ENCODE measurements around the gene SESN3. TPM values are rescaled to one million over a fixed set of nuclear protein-coding genes. Genes with fewer than 3 reads are reported as not detected.
"Not testable (repeated sequence)": the region's sequence is repeated elsewhere in the genome, so short reads cannot be mapped to it uniquely, and the experiment has no call there.

The SESN3 gene
- polyA plus RNA-seq (ENCODE audit: insufficient read length), result 78.5 TPM
- long read RNA-seq, donor 1, full-length matches to known transcripts, result 9 of 9 reads
- long read RNA-seq, donor 1, partial matches to known transcripts, result 0 of 9 reads
- long read RNA-seq, donor 1, other reads (novel, unspliced or antisense), result 0 of 9 reads
- long read RNA-seq, donor 2, full-length matches to known transcripts, result 6 of 6 reads
- long read RNA-seq, donor 2, partial matches to known transcripts, result 0 of 6 reads
- long read RNA-seq, donor 2, other reads (novel, unspliced or antisense), result 0 of 6 reads
- long read RNA-seq, donor 3, full-length matches to known transcripts, result 4 of 4 reads
- long read RNA-seq, donor 3, partial matches to known transcripts, result 0 of 4 reads
- long read RNA-seq, donor 3, other reads (novel, unspliced or antisense), result 0 of 4 reads
- long read RNA-seq, donor 4, partial matches to known transcripts, result 0 of 1 reads
- long read RNA-seq, donor 4, other reads (novel, unspliced or antisense), result 0 of 1 reads
- long read RNA-seq, donor 5, full-length matches to known transcripts, result 6 of 13 reads
- long read RNA-seq, donor 5, partial matches to known transcripts, result 7 of 13 reads
- long read RNA-seq, donor 5, other reads (novel, unspliced or antisense), result 0 of 13 reads
- long read RNA-seq, donor 6, full-length matches to known transcripts, result 2 of 2 reads
- long read RNA-seq, donor 6, partial matches to known transcripts, result 0 of 2 reads
- long read RNA-seq, donor 6, other reads (novel, unspliced or antisense), result 0 of 2 reads
- long read RNA-seq, donor 7, full-length matches to known transcripts, result 7 of 7 reads
- long read RNA-seq, donor 7, partial matches to known transcripts, result 0 of 7 reads
- long read RNA-seq, donor 7, other reads (novel, unspliced or antisense), result 0 of 7 reads
- long read RNA-seq, donor 8, full-length matches to known transcripts, result 4 of 4 reads
- long read RNA-seq, donor 8, partial matches to known transcripts, result 0 of 4 reads
- long read RNA-seq, donor 8, other reads (novel, unspliced or antisense), result 0 of 4 reads

GRCh38 chr11:95231127-95231880 lies at the start of gene SESN3:
SESN3 (minus strand) TSS chr11:95231202; CDS start chr11:95230860, 342 bp downstream.
- peak; percentile 98 for DNase-seq

- DNase-seq, result no peak
These were observed 49.2 kb upstream of the SESN3 start for GRCh38 chr11:95279921-95280868.

- no peak for DNase-seq
These were observed 46.9 kb upstream of the SESN3 start for GRCh38 chr11:95277868-95278267.

GRCh38 chr11:95276139-95276538 lies 45.1 kb upstream of the SESN3 start:
- no peak for DNase-seq

GRCh38 chr11:95273618-95274017 lies 42.6 kb upstream of the SESN3 start:
- DNase-seq, result not testable (repeated sequence)

GRCh38 chr11:95269036-95269819 lies 38.2 kb upstream of the SESN3 start:
- DNase-seq, result no peak

- no peak for DNase-seq
These were observed 37.4 kb upstream of the SESN3 start for GRCh38 chr11:95268391-95268790.

- DNase-seq, result no peak
These were observed 36.7 kb upstream of the SESN3 start for GRCh38 chr11:95267601-95268213.

- no peak for DNase-seq
These were observed 35.9 kb upstream of the SESN3 start for GRCh38 chr11:95266751-95267374.

GRCh38 chr11:95264881-95265280 lies 33.9 kb upstream of the SESN3 start:
- DNase-seq, result no peak

GRCh38 chr11:95262994-95263765 lies 32.2 kb upstream of the SESN3 start:
- no peak for DNase-seq

- DNase-seq, result no peak
These were observed 26.5 kb upstream of the SESN3 start for GRCh38 chr11:95257456-95257971.

- DNase-seq, result no peak
These were observed 25.3 kb upstream of the SESN3 start for GRCh38 chr11:95256321-95256779.

GRCh38 chr11:95255251-95256145 lies 24.5 kb upstream of the SESN3 start:
- DNase-seq, result no peak

GRCh38 chr11:95254716-95255115 lies 23.7 kb upstream of the SESN3 start:
- no peak for DNase-seq

GRCh38 chr11:95254131-95254704 lies 23.2 kb upstream of the SESN3 start:
- peak; percentile 90 for DNase-seq

All from left kidney (tissue), 8 donors.